Muscle of leg (tissue), 11 donors: ENCODE data around the gene TGDS. TPM values are rescaled to one million over a fixed set of nuclear protein-coding genes. Genes with fewer than 3 reads are reported as not detected.

Source experiments
- DNase-seq: peaks from one replicate; pipeline ENCODE4 v3.0.0; 2013
- H3K27ac ChIP-seq: one replicate; pipeline ENCODE4 v1.5.1; 2013; ENCODE audit warnings: mild to moderate bottlenecking, low read length, control low read depth
- H3K27me3 ChIP-seq: one replicate; pipeline ENCODE4 v1.6.1; 2013; ENCODE audit warnings: low read length; ENCODE audit not compliant: control insufficient read depth, insufficient read depth
- H3K36me3 ChIP-seq: one replicate; pipeline ENCODE4 v1.6.1; 2013; ENCODE audit warnings: low read length; ENCODE audit not compliant: control insufficient read depth, insufficient read depth
- H3K4me1 ChIP-seq: one replicate; pipeline ENCODE4 v1.6.1; 2013; ENCODE audit warnings: low read length; ENCODE audit not compliant: control insufficient read depth, insufficient read depth
- H3K4me3 ChIP-seq: one replicate; pipeline ENCODE4 v1.5.1; 2013; ENCODE audit warnings: low read length, control low read depth
- H3K9me3 ChIP-seq: replicated peaks from 2 replicates; pipeline ENCODE4 v1.6.1; 2013; ENCODE audit warnings: low read depth, low read length; ENCODE audit not compliant: control insufficient read depth
- WGBS: methylation state at CpG from one replicate; pipeline ENCODE4 v1.1.5; 2013; ENCODE audit warnings: missing lambda C conversion rate; ENCODE audit not compliant: insufficient coverage; 5-methylcytosine and 5-hydroxymethylcytosine counted together
- polyA plus RNA-seq, 8 donors: library from polyadenylated mRNA; unstranded; fragments of 120-200 nt; gene quantifications; one replicate each; pipeline versions ENCODE4 v1.2.1 to v1.2.3, GENCODE V29; 2013; ENCODE audit warnings: inconsistent platforms in 1 of 8, low replicate concordance in 1 of 8; ENCODE audit not compliant: insufficient read length in 8 of 8, insufficient read depth in 1 of 8
- total RNA-seq: library from RNA; stranded (reverse); fragments of 120-200 nt; gene quantifications from one replicate; pipeline ENCODE4 v1.2.4, GENCODE V29; 2013

TGDS gene
- total and polyA plus RNA-seq, 9 donors: 9.0 to 11.9 (median 10.5) TPM

- Histone ChIP-seq H3K9me3 (no peaks in the 10 kb centered on the region), H3K36me3 (peaks cover 15% of the 10 kb centered on the region), H3K4me3 (no peak overlapping the region), H3K4me1 (no peaks in the 10 kb centered on the region), H3K27me3 (no peaks in the 10 kb centered on the region), H3K27ac (no peak overlapping the region)
- DNase-seq: no peak
- WGBS: 97% methylated on average over 5 of the region's 6 CpGs
These were observed 10.3 kb downstream of the TGDS start for GRCh38 chr13:94585543-94586101.

GRCh38 chr13:94583926-94584325 lies 12.0 kb downstream of the TGDS start:
- Histone ChIP-seq H3K27me3 (no peaks in the 10 kb centered on the region), H3K9me3 (no peaks in the 10 kb centered on the region), H3K27ac (no peak overlapping the region), H3K4me1 (no peaks in the 10 kb centered on the region), H3K4me3 (no peak overlapping the region), H3K36me3 (peaks cover 23% of the 10 kb centered on the region)
- DNase-seq: no peak
- WGBS: no CpG with 5 or more reads among the region's 1 CpG

GRCh38 chr13:94579063-94579462 lies 16.9 kb downstream of the TGDS start:
- no peak overlapping the region for H3K4me3 ChIP-seq
- H3K27me3 ChIP-seq: no peaks in the 10 kb centered on the region
- no peak for DNase-seq
- peaks cover 29% of the 10 kb centered on the region for H3K36me3 ChIP-seq
- H3K9me3 ChIP-seq: no peaks in the 10 kb centered on the region
- H3K27ac ChIP-seq: no peak overlapping the region
- H3K4me1 ChIP-seq: no peaks in the 10 kb centered on the region
- no CpG with 5 or more reads among the region's 1 CpG for WGBS

- 82% methylated on average over 3 of the region's 3 CpGs for WGBS
- DNase-seq: no peak
- Histone ChIP-seq H3K27me3 (no peaks in the 10 kb centered on the region), H3K36me3 (peaks cover 39% of the 10 kb centered on the region), H3K9me3 (no peaks in the 10 kb centered on the region), H3K27ac (no peak overlapping the region), H3K4me1 (no peaks in the 10 kb centered on the region), H3K4me3 (no peak overlapping the region)
These were observed 26.3 kb downstream of the TGDS start for GRCh38 chr13:94569615-94570014.

- Histone ChIP-seq H3K9me3 (no peaks in the 10 kb centered on the region), H3K36me3 (peaks cover 31% of the 10 kb centered on the region), H3K27ac (no peak overlapping the region), H3K4me3 (no peak overlapping the region), H3K4me1 (no peaks in the 10 kb centered on the region), H3K27me3 (no peaks in the 10 kb centered on the region)
- DNase-seq: no peak
- WGBS: no CpG with 5 or more reads among the region's 1 CpG
These were observed 27.5 kb downstream of the TGDS start for GRCh38 chr13:94568443-94568842.

GRCh38 chr13:94567581-94567980 lies 28.4 kb downstream of the TGDS start:
- WGBS: 69% methylated on average over 2 of the region's 3 CpGs
- no peak overlapping the region for H3K4me3 ChIP-seq
- H3K27me3 ChIP-seq: no peaks in the 10 kb centered on the region
- H3K9me3 ChIP-seq: no peaks in the 10 kb centered on the region
- H3K36me3 ChIP-seq: peaks cover 25% of the 10 kb centered on the region
- no peak for DNase-seq
- H3K27ac ChIP-seq: no peak overlapping the region
- H3K4me1 ChIP-seq: no peaks in the 10 kb centered on the region

GRCh38 chr13:94561126-94561525 lies 34.8 kb downstream of the TGDS start:
- Histone ChIP-seq H3K4me1 (no peaks in the 10 kb centered on the region), H3K36me3 (peaks cover 2% of the 10 kb centered on the region), H3K27me3 (no peaks in the 10 kb centered on the region), H3K27ac (no peak overlapping the region), H3K9me3 (no peaks in the 10 kb centered on the region), H3K4me3 (no peak overlapping the region)
- no peak for DNase-seq
- no CpG with 5 or more reads among the region's 3 CpGs for WGBS

- no peak overlapping the region for H3K27ac ChIP-seq
- DNase-seq: no peak
- no peaks in the 10 kb centered on the region for H3K4me1 ChIP-seq
- no peaks in the 10 kb centered on the region for H3K9me3 ChIP-seq
- H3K4me3 ChIP-seq: no peak overlapping the region
- no CpG with 5 or more reads among the region's 2 CpGs for WGBS
- no peaks in the 10 kb centered on the region for H3K27me3 ChIP-seq
- H3K36me3 ChIP-seq: peaks cover 2% of the 10 kb centered on the region
These were observed 35.8 kb downstream of the TGDS start for GRCh38 chr13:94560116-94560515.

GRCh38 chr13:94559222-94559795 lies 36.6 kb downstream of the TGDS start:
- Histone ChIP-seq H3K9me3 (no peaks in the 10 kb centered on the region), H3K4me3 (no peak overlapping the region), H3K27ac (no peak overlapping the region), H3K4me1 (no peaks in the 10 kb centered on the region), H3K36me3 (peaks cover 2% of the 10 kb centered on the region), H3K27me3 (no peaks in the 10 kb centered on the region)
- DNase-seq: no peak
- no CpG with 5 or more reads among the region's 6 CpGs for WGBS

- H3K9me3 ChIP-seq: no peaks in the 10 kb centered on the region
- WGBS: 67% methylated on average over 1 of the region's 6 CpGs
- no peaks in the 10 kb centered on the region for H3K4me1 ChIP-seq
- DNase-seq: no peak
- H3K4me3 ChIP-seq: no peak overlapping the region
- no peak overlapping the region for H3K27ac ChIP-seq
- peaks cover 2% of the 10 kb centered on the region for H3K36me3 ChIP-seq
- H3K27me3 ChIP-seq: no peaks in the 10 kb centered on the region
These were observed 37.2 kb downstream of the TGDS start for GRCh38 chr13:94558716-94559115.
